T-cell (primary cell): ENCODE measurements around the gene TXNRD1. TPM values are rescaled to one million over a fixed set of nuclear protein-coding genes. Genes with fewer than 3 reads are reported as not detected.
A peak's percentile ranks its signal among the peaks of the same experiment; 100 is the strongest.

Source experiments
- ATAC-seq, 4 experiments: fragments of 200-7000 bp in 3 of 4; fragments of 150-1000 bp in 1 of 4; cut with Tn5 transposase; replicated peaks in 1 of 4; 1 replicate in 3 of 4; 2 replicates in 1 of 4; pipeline ENCODE4 v1.10.0; 2021; ENCODE audit warnings: moderate library complexity in 3 of 4, mild to moderate bottlenecking in 2 of 4, moderate number of reproducible peaks in 1 of 4
- CTCF ChIA-PET, 2 donors: fragments of 300-600 bp; sonication (Branson Sonifier 250); formaldehyde crosslinking; loops; one replicate each; lab custom pipeline; 2022; ENCODE audit warnings: antibody characterized with exemption in 2 of 2; lab: Charles Lee
- POLR2A ChIA-PET, 2 donors: fragments of 300-600 bp; sonication (Branson Sonifier 250); formaldehyde crosslinking; loops; one replicate each; lab custom pipeline; 2022; ENCODE audit warnings: antibody characterized with exemption in 2 of 2; lab: Charles Lee
- DNase-seq, 35 experiments: peaks; one replicate each; pipeline versions ENCODE4 v3.0.0 to v3.0.0-alpha.2; 2013 to 2023
- H3K27ac ChIP-seq: one replicate; pipeline ENCODE4 v1.5.1; 2013; ENCODE audit warnings: low read length
- H3K27me3 ChIP-seq, 2 experiments: replicated peaks in 1 of 2; 1 replicate in 1 of 2; 2 replicates in 1 of 2; pipeline versions ENCODE4 v1.6.1 to v1.7.0; 2013; ENCODE audit warnings: low read length in 1 of 2, mixed read lengths in 1 of 2; ENCODE audit not compliant: control insufficient read depth in 2 of 2, insufficient read depth in 2 of 2; ENCODE audit errors: extremely low read depth in 1 of 2
- H3K36me3 ChIP-seq, 2 donors: 1 replicate in 1 of 2; 2 replicates in 1 of 2; pipeline versions ENCODE4 v1.6.1 to v1.7.0; 2013; ENCODE audit warnings: low read length in 1 of 2; ENCODE audit not compliant: control insufficient read depth in 2 of 2, insufficient read depth in 1 of 2; ENCODE audit errors: extremely low read depth in 1 of 2
- H3K4me1 ChIP-seq, 2 experiments: 1 replicate in 1 of 2; 2 replicates in 1 of 2; pipeline versions ENCODE4 v1.6.1 to v1.7.0; 2013; ENCODE audit warnings: low read length in 2 of 2, mixed read lengths in 1 of 2; ENCODE audit not compliant: insufficient read depth in 2 of 2, control insufficient read depth in 1 of 2; ENCODE audit errors: extremely low read depth in 1 of 2
- H3K4me3 ChIP-seq, 2 donors: 1 replicate in 1 of 2; 2 replicates in 1 of 2; pipeline versions ENCODE4 v1.5.1 to v1.7.0; 2013; ENCODE audit warnings: mild to moderate bottlenecking in 2 of 2, low read length in 1 of 2, moderate library complexity in 1 of 2; ENCODE audit not compliant: control insufficient read depth in 1 of 2; ENCODE audit errors: extremely low read depth in 1 of 2
- H3K9me3 ChIP-seq: 2 replicates; pipeline ENCODE4 v1.7.0; 2013
- H3K27ac Mint-ChIP-seq, 2 donors: one replicate each; pipeline ENCODE4 v1.8.0; 2020 to 2021; ENCODE audit warnings: mild to moderate bottlenecking in 2 of 2, mixed read lengths in 2 of 2
- H3K27me3 Mint-ChIP-seq, 2 donors: one replicate each; pipeline ENCODE4 v1.8.0; 2021 to 2022; ENCODE audit warnings: mixed read lengths in 2 of 2
- H3K36me3 Mint-ChIP-seq: one replicate; pipeline ENCODE4 v1.8.0; 2021; ENCODE audit warnings: mixed read lengths
- H3K4me1 Mint-ChIP-seq, 3 donors: one replicate each; pipeline ENCODE4 v1.8.0; 2020 to 2022; ENCODE audit warnings: mixed read lengths in 3 of 3, mild to moderate bottlenecking in 1 of 3
- H3K4me3 Mint-ChIP-seq, 3 donors: one replicate each; pipeline ENCODE4 v1.8.0; 2020 to 2022; ENCODE audit warnings: mild to moderate bottlenecking in 3 of 3, mixed read lengths in 3 of 3, moderate library complexity in 3 of 3
- H3K9me3 Mint-ChIP-seq, 3 donors: one replicate each; pipeline ENCODE4 v1.8.0; 2020 to 2022; ENCODE audit warnings: mixed read lengths in 3 of 3
- WGBS: methylation state at CpG from one replicate; pipeline ENCODE4 v1.1.5; 2013; ENCODE audit warnings: missing lambda C conversion rate; ENCODE audit not compliant: insufficient coverage; 5-methylcytosine and 5-hydroxymethylcytosine counted together
- total RNA-seq, 35 experiments: library from RNA in 6 of 35; stranded (reverse) in 6 of 35; fragments of 120-200 nt in 1 of 35; gene quantifications; one replicate each; pipeline versions ENCODE4 v1.2.1 to v1.2.4 and lab custom pipeline; 2013 to 2026

Gene TXNRD1
- total RNA-seq, 5 donors from 2014 or later (not counting 1 experiment from before 2014, with no cell fraction given), result 33.1 to 91.7 (median 68.9) TPM

DNA sequence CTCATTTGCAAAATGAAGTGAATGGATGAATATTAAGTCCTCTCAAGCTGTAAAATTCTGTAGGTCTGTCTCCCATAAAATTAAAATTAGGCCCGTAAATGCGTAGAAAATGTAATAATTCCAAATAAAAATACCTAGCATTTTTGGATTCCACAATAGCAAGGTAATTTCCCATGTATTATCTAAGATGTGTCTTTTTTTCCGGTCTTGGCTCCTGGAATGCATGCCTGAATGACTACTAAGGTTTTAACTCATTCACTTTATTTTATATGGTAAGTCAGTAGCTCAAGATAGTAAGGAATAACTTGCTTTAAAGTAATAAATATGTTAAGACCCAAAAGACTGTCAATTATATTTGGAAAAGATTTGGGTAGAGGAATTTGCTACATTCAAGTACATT is 11.1 kb downstream of the TXNRD1 start:
- ChIA-PET CTCF (interaction anchor here in 1 of 2 donors (1.0 kb wide), 1 partner anchor 21 kb away, joined by 4 read pairs; no protein-coding TSS in a partner anchor), POLR2A (no interaction called here)
- Histone ChIP-seq H3K27me3 (peaks cover 0 to 8% of the 10 kb centered on the region in 2 experiments), H3K36me3 (no peaks in the 10 kb centered on the region), H3K4me3 (no peak overlapping the region), H3K9me3 (no peaks in the 10 kb centered on the region), H3K4me1 (no peaks in the 10 kb centered on the region), H3K27ac (no peak overlapping the region)
- Mint-ChIP-seq H3K36me3 (no peaks in the 10 kb centered on the region), H3K27ac (no peak overlapping the region), H3K4me3 (no peak overlapping the region), H3K4me1 (no peaks in the 10 kb centered on the region), H3K9me3 (no peaks in the 10 kb centered on the region), H3K27me3 (peaks cover 4% of the 10 kb centered on the region in 2 donors)
- ATAC-seq (no peak), DNase-seq (no peak)
- no CpG with 5 or more reads among the region's 3 CpGs for WGBS

DNA sequence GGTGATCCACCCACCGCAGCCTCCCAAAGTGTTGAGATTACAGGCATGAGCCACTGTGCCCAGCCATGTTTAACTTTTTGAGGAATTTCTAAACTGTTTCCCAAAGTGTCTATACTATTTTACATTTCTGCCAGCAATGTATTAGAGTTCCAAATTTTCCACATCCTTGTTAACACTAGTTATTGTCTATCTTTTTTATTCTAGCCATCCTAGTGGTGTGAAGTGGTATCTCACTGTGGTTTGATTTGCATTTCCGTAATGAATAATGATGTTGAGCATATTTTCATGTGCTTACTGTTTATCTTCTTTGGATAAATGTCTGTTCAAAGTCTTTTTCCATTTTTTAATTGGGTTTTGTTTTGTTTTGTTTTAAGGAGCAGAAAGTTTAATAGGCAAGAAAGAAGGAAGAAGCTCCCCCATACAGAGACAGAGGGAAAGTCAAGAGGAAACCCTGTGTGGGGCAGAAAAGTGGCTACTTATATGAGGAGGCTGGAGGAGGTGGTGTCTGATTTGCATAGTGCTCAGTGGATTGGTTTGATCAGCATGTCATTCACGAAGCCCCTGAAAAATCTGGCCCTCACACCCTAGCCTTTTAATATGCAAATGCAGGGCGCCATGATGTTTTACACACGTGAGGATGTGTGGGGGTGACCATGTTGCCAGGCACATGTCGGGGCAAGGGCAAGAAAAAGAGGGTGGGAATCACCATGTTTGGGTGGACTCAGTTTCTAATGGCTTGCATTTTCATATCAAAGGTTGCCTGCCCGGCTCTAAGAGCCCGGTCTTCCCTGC is 14.9 kb downstream of the TXNRD1 start:
- POLR2A ChIA-PET, result interaction anchor here in 1 of 2 donors (0.6 kb wide), 1 partner anchor 26 kb away, joined by 3 read pairs; no protein-coding TSS in a partner anchor
- H3K9me3 Mint-ChIP-seq, result peaks cover 9 to 16% (median 11%) of the 10 kb centered on the region in 3 donors
- H3K36me3 ChIP-seq, result no peaks in the 10 kb centered on the region

DNA sequence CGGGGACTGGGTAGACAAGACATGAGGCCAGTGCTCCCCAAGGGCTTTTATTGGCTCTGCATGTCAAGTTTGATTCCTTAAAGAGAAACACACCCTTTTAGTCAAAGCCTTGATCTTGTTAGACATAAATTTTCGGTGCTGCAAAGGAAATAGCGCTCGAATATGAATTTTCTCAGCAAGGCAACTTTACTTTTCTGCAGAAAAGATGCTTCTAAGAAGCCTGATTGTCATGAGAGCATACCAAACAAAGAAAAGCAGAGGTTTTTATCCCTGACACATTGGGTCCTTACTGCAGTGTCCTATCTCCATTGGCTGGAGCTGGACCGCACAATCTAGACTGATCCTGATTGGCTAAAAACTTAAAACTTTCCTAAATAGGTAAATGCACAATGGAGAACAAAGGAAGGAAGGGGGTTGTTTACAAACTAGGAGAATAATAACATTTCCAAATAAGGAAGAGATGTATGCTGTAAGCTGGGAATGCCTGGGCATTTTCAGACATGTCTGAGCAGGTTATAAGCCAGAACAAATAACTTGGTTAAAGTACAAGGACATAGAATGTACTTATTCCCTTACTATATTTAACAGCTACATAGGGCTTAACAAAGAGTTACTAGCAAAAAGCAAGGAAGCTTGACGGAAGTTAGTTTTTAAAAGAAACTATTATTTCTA is 17.2 kb downstream of the TXNRD1 start:
- POLR2A ChIA-PET, result interaction anchor here in 1 of 2 donors (0.6 kb wide), 1 partner anchor 1590 kb away, joined by 10 read pairs; no protein-coding TSS in a partner anchor
- CTCF ChIA-PET, result no interaction called here
- H3K4me3 Mint-ChIP-seq, result no peak overlapping the region
- H3K36me3 Mint-ChIP-seq, result peaks cover 4% of the 10 kb centered on the region
- Histone ChIP-seq H3K9me3 (no peaks in the 10 kb centered on the region), H3K36me3 (no peaks in the 10 kb centered on the region), H3K27ac (no peak overlapping the region), H3K27me3 (peaks cover 0 to 8% of the 10 kb centered on the region in 2 experiments), H3K4me3 (no peak overlapping the region), H3K4me1 (no peaks in the 10 kb centered on the region)
- no peak for ATAC-seq
- H3K27me3 Mint-ChIP-seq, result peaks cover 0 to 3% of the 10 kb centered on the region in 2 donors
- WGBS, result 97% methylated on average over 3 of the region's 6 CpGs
- H3K27ac Mint-ChIP-seq, result no peak overlapping the region
- no peaks in the 10 kb centered on the region for H3K4me1 Mint-ChIP-seq
- peaks cover 9 to 23% (median 17%) of the 10 kb centered on the region in 3 donors for H3K9me3 Mint-ChIP-seq
- DNase-seq, result no peak

More for the DNA sequence above, 14.9 kb downstream of the TXNRD1 start:
- WGBS, result 86% methylated on average over 3 of the region's 8 CpGs
- no peak for ATAC-seq
- Mint-ChIP-seq H3K27me3 (peaks cover 0 to 3% of the 10 kb centered on the region in 2 donors), H3K4me3 (no peak overlapping the region), H3K4me1 (no peaks in the 10 kb centered on the region), H3K36me3 (peaks cover 4% of the 10 kb centered on the region), H3K27ac (no peak overlapping the region)
- no peaks in the 10 kb centered on the region for H3K9me3 ChIP-seq
- H3K27ac ChIP-seq, result no peak overlapping the region
- H3K4me3 ChIP-seq, result no peak overlapping the region
- H3K4me1 ChIP-seq, result no peaks in the 10 kb centered on the region
- CTCF ChIA-PET, result interaction anchor here in 1 of 2 donors (0.6 kb wide), 1 partner anchor 156 kb away, joined by 4 read pairs; no protein-coding TSS in a partner anchor
- DNase-seq, result no peak
- peaks cover 0 to 8% of the 10 kb centered on the region in 2 experiments for H3K27me3 ChIP-seq

DNA sequence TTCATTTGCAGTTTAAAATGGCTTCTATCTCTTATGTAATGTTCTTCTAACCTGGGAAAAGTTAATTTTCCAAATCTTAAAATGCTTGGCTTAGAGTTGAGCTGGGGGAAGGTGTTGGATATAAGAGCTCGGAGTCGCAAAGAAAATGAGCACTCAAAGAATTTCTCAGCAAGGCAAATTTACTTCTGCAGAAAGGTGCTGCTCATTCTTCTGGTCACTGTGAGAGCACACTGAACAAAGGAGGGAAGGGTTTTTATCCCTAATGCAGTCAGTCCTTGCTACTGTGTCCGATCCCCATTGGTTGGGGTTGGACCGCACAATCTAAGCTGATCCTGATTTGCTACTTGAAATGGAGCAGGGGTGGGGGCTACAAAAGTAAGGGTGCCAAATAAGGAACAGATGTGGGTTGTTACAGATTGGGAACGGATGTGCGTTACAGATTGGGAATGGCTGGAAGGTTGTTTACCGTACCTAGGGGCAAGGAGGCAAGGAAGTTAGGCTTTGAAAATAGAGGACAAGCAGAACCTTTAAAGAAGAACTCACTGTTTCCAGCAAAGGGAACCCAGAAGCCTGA is 19.4 kb downstream of the TXNRD1 start:
- DNase-seq, result no peak
- H3K36me3 Mint-ChIP-seq, result peaks cover 4% of the 10 kb centered on the region
- WGBS, result 97% methylated on average over 7 of the region's 7 CpGs
- no peak overlapping the region for H3K4me3 Mint-ChIP-seq
- peaks cover 9 to 23% (median 17%) of the 10 kb centered on the region in 3 donors for H3K9me3 Mint-ChIP-seq
- H3K27me3 Mint-ChIP-seq, result peaks cover 0 to 3% of the 10 kb centered on the region in 2 donors
- CTCF ChIA-PET, result no interaction called here
- peak overlapping the region in 1 of 2 donors; percentile 28 for H3K27ac Mint-ChIP-seq
- Histone ChIP-seq H3K27ac (no peak overlapping the region), H3K4me3 (no peak overlapping the region), H3K27me3 (peaks cover 0 to 5% of the 10 kb centered on the region in 2 experiments), H3K36me3 (no peaks in the 10 kb centered on the region), H3K9me3 (no peaks in the 10 kb centered on the region), H3K4me1 (no peaks in the 10 kb centered on the region)
- POLR2A ChIA-PET, result no interaction called here
- ATAC-seq, result no peak
- no peaks in the 10 kb centered on the region for H3K4me1 Mint-ChIP-seq

DNA sequence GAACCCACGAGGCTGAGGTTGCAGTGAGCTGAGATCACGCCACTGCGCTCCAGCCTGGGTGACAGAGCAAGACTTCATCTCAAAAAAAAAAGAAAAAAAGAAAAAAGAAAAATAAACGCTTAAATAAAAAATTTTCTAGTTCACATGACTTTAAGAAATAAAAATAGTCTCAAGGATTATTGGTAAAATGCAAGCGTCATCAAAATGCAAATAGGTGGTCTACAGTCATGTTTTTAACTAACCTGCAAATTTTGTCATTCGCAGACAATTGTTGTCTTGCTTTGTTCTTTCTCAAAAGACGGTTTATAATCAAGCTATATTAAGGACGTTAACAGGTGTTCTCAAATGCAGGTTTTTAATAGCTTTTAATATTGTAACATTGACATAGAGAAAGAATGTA is 22.4 kb downstream of the TXNRD1 start:
- H3K27me3 Mint-ChIP-seq, result no peaks in the 10 kb centered on the region
- Histone ChIP-seq H3K4me1 (no peaks in the 10 kb centered on the region), H3K36me3 (no peaks in the 10 kb centered on the region), H3K9me3 (no peaks in the 10 kb centered on the region), H3K4me3 (no peak overlapping the region), H3K27me3 (no peaks in the 10 kb centered on the region), H3K27ac (no peak overlapping the region)
- H3K4me3 Mint-ChIP-seq, result no peak overlapping the region
- peaks cover 5 to 19% (median 13%) of the 10 kb centered on the region in 3 donors for H3K9me3 Mint-ChIP-seq
- no peak for DNase-seq
- ChIA-PET POLR2A (interaction anchor here in 1 of 2 donors (0.7 kb wide), 1 partner anchor 19 kb away, joined by 5 read pairs; no protein-coding TSS in a partner anchor), CTCF (no interaction called here)
- peaks cover 1% of the 10 kb centered on the region for H3K36me3 Mint-ChIP-seq
- H3K27ac Mint-ChIP-seq, result no peak overlapping the region
- no peaks in the 10 kb centered on the region for H3K4me1 Mint-ChIP-seq
- WGBS, result 92% methylated on average over 2 of the region's 8 CpGs
- ATAC-seq, result no peak

DNA sequence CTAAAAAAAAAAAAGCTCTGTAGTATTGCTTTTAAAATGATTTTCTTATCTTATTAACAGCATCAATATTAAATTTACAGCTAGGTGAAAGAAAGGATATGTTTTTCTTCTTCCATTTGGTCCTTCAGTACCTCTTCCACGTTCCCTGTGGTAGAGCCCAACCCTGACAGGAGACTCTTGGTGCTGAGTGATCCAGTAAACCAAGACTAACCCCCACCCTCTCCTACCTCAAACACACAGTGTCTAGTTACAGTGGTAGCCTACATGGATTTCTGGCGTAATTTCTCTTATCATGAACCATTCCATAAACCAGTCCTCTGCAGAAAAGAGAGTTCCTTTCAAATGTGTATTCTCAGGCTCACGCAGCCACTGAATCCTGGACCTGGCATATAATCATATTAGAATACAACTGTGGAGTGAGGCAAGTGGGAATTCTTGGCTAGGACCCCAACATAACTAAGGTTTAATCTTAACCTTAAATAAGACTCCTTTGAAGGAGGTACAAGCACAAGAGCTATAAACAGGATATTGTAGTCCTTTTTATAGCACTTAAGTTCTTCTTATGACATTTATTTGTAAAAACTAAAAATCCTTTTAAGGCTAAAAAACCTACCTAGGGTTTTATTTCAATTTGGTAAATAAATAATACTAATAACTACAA is 27.1 kb downstream of the TXNRD1 start:
- no peaks in the 10 kb centered on the region for H3K9me3 Mint-ChIP-seq
- ATAC-seq, result no peak
- CTCF ChIA-PET, result no interaction called here
- H3K27me3 Mint-ChIP-seq, result peaks cover 4% of the 10 kb centered on the region in 2 donors
- POLR2A ChIA-PET, result no interaction called here
- no peak overlapping the region for H3K27ac Mint-ChIP-seq
- Histone ChIP-seq H3K4me3 (no peak overlapping the region), H3K4me1 (no peaks in the 10 kb centered on the region), H3K36me3 (no peaks in the 10 kb centered on the region), H3K27me3 (no peaks in the 10 kb centered on the region), H3K27ac (no peak overlapping the region), H3K9me3 (no peaks in the 10 kb centered on the region)
- no peaks in the 10 kb centered on the region for H3K4me1 Mint-ChIP-seq
- 80% methylated on average over 1 of the region's 3 CpGs for WGBS
- no peak for DNase-seq
- H3K36me3 Mint-ChIP-seq, result no peaks in the 10 kb centered on the region
- H3K4me3 Mint-ChIP-seq, result no peak overlapping the region
